Endothelial cell of umbilical vein (primary cell): ENCODE results near the gene CAPN15. TPM values are rescaled to one million over a fixed set of nuclear protein-coding genes. Genes with fewer than 3 reads are reported as not detected.

Source experiments
- BruUV-seq: library from RNA; stranded (reverse); fragments of 400-500 nt; replicated peaks from 2 replicates; lab custom pipeline; 2021; lab: Mats Ljungman, UMichigan
- CTCF ChIA-PET: fragments of 300-600, 350-600 bp; sonication (Branson Sonifier 250); formaldehyde crosslinking; loops from one replicate; lab custom pipeline; 2021; ENCODE audit warnings: antibody characterized with exemption, inconsistent platforms; lab: Charles Lee
- POLR2A ChIA-PET: fragments of 300-600, 350-600 bp; sonication (Branson Sonifier 250); formaldehyde crosslinking; loops from one replicate; lab custom pipeline; 2021; ENCODE audit warnings: antibody characterized with exemption, inconsistent platforms; lab: Charles Lee
- DNase-seq: peaks from one replicate; pipeline ENCODE4 v3.0.0-alpha.2; 2011; ENCODE audit warnings: low read depth, low spot score
- FAIRE-seq: peaks from 2 replicates; lab custom pipeline; 2011; peaks lifted over from hg19 to GRCh38; lab: Jason Lieb, UNC
- H2AFZ ChIP-seq: 2 replicates; pipeline ENCODE4 v1.6.0; 2012; ENCODE audit warnings: low read depth, low read length, control low read depth, inconsistent platforms
- H3K27ac ChIP-seq: 2 replicates; pipeline ENCODE4 v1.5.1; 2011; ENCODE audit warnings: low read depth, mild to moderate bottlenecking, control low read depth, low read length, moderate library complexity; ENCODE audit not compliant: insufficient read depth
- H3K27me3 ChIP-seq, 2 experiments: 2 replicates each; pipeline versions ENCODE4 v1.6.0 to v1.6.1; 2011; ENCODE audit warnings: low read length in 2 of 2, mixed read lengths in 1 of 2; ENCODE audit not compliant: control insufficient read depth in 2 of 2, insufficient read depth in 2 of 2
- H3K36me3 ChIP-seq, 2 experiments: 2 replicates in 1 of 2; 3 replicates in 1 of 2; pipeline ENCODE4 v1.5.1; 2011; ENCODE audit warnings: low read length in 2 of 2, mild to moderate bottlenecking in 1 of 2, moderate library complexity in 1 of 2; ENCODE audit not compliant: control insufficient read depth in 2 of 2, insufficient read depth in 2 of 2; ENCODE audit errors: extremely low read depth in 1 of 2
- H3K4me1 ChIP-seq: 3 replicates; pipeline ENCODE4 v1.5.1; 2011; ENCODE audit warnings: mild to moderate bottlenecking, low read length; ENCODE audit not compliant: control insufficient read depth, insufficient read depth; ENCODE audit errors: extremely low read depth
- H3K4me2 ChIP-seq: 2 replicates; pipeline ENCODE4 v1.6.1; 2011; ENCODE audit warnings: low read length, control low read depth, mixed read lengths; ENCODE audit not compliant: insufficient read depth
- H3K4me3 ChIP-seq, 3 experiments: fragments of 200-600 bp in 1 of 3; sonication (generic), shearing (Covaris generic) in 1 of 3; replicated peaks in 1 of 3; 2 replicates each; pipeline ENCODE4 v1.5.1; 2011 to 2016; ENCODE audit warnings: control low read depth in 3 of 3, low read length in 3 of 3, mild to moderate bottlenecking in 2 of 3, inconsistent platforms in 1 of 3, low read depth in 1 of 3, moderate library complexity in 1 of 3; ENCODE audit not compliant: insufficient read depth in 1 of 3
- H3K79me2 ChIP-seq: 2 replicates; pipeline ENCODE4 v1.6.0; 2012; ENCODE audit warnings: low read length, inconsistent platforms; ENCODE audit not compliant: control insufficient read depth, insufficient read depth
- H3K9ac ChIP-seq: replicated peaks from 2 replicates; pipeline ENCODE3; 2011; ENCODE audit warnings: low read length, control low read depth; ENCODE audit not compliant: insufficient read depth; ENCODE audit errors: extremely low read depth
- H3K9me1 ChIP-seq: replicated peaks from 3 replicates; pipeline ENCODE4 v1.6.0; 2011; ENCODE audit warnings: mild to moderate bottlenecking, low read length; ENCODE audit not compliant: control insufficient read depth, insufficient read depth; ENCODE audit errors: extremely low read depth
- H3K9me3 ChIP-seq: replicated peaks from 2 replicates; pipeline ENCODE4 v1.5.1; 2012; ENCODE audit warnings: low read length, inconsistent platforms; ENCODE audit not compliant: control insufficient read depth, insufficient read depth
- H4K20me1 ChIP-seq: replicated peaks from 2 replicates; pipeline ENCODE3; 2011; ENCODE audit warnings: mild to moderate bottlenecking, low read length; ENCODE audit not compliant: control insufficient read depth, insufficient read depth; ENCODE audit errors: extremely low read depth
- CTCF ChIP-seq, 2 donors: IDR thresholded peaks; 1 replicate in 1 of 2; 2 replicates in 1 of 2; pipeline ENCODE4 v1.5.1; 2011; ENCODE audit warnings: low read length in 2 of 2, mild to moderate bottlenecking in 2 of 2, moderate library complexity in 2 of 2, control low read depth in 1 of 2, inconsistent platforms in 1 of 2, low read depth in 1 of 2; ENCODE audit not compliant: insufficient read depth in 1 of 2; ENCODE audit errors: extremely low read depth in 1 of 2
- EZH2 ChIP-seq: IDR thresholded peaks from 2 replicates; pipeline ENCODE4 v1.6.1; 2012; ENCODE audit warnings: borderline replicate concordance, low read depth, mild to moderate bottlenecking, moderate library complexity, low read length, inconsistent platforms; ENCODE audit not compliant: severe bottlenecking
- FOS ChIP-seq: IDR thresholded peaks from 2 replicates; pipeline ENCODE4 v1.6.1; 2011; ENCODE audit warnings: mild to moderate bottlenecking, low read length, moderate library complexity, borderline replicate concordance; ENCODE audit not compliant: insufficient read depth
- GATA2 ChIP-seq: IDR thresholded peaks from 2 replicates; pipeline ENCODE4 v1.7.0; 2011; ENCODE audit warnings: low read depth, mild to moderate bottlenecking, moderate library complexity, mixed read lengths, low read length; ENCODE audit not compliant: insufficient read length, insufficient read depth
- JUN ChIP-seq: IDR thresholded peaks from 2 replicates; pipeline ENCODE4 v1.6.1; 2011; ENCODE audit warnings: borderline replicate concordance, low read depth; ENCODE audit not compliant: insufficient read length, insufficient read depth
- MAX ChIP-seq: IDR thresholded peaks from 2 replicates; pipeline ENCODE4 v1.6.1; 2011; ENCODE audit not compliant: insufficient read depth, insufficient read length
- MYC ChIP-seq: IDR thresholded peaks from one replicate; pipeline ENCODE4 v1.6.1; 2011; ENCODE audit warnings: mild to moderate bottlenecking, low read depth, low read length
- POLR2A ChIP-seq: IDR thresholded peaks from 2 replicates; pipeline ENCODE4 v1.6.1; 2012; ENCODE audit warnings: low read depth, mild to moderate bottlenecking, control low read depth, low read length
- POLR2AphosphoS5 ChIP-seq: IDR thresholded peaks from 2 replicates; pipeline ENCODE4 v1.6.1; 2012; ENCODE audit warnings: low read depth, mild to moderate bottlenecking, control low read depth, low read length, moderate library complexity; ENCODE audit not compliant: insufficient read depth
- dilution Hi-C: fragments of 300-500 bp; cut with MboI; formaldehyde crosslinking; loops from one replicate; pipeline ENCODE4 v1.15.0; 2019; ENCODE audit warnings: low sequenced_read_pairs; ENCODE audit not compliant: extremely low pct_ligation_motif_present
- intact Hi-C: fragments of 100-400 bp; cut with micrococcal nuclease; formaldehyde crosslinking; loops from one replicate; pipeline ENCODE4 v1.10.0; 2022
- polyA plus RNA-seq, 4 experiments: library from polyadenylated mRNA; depleted of rRNA in 3 of 4; stranded (reverse) in 3 of 4; unstranded in 1 of 4; fragments of >200 nt; gene quantifications; 2 replicates each; pipeline versions ENCODE4 v1.2.1 to v1.2.3, GENCODE V29; 2011 to 2012; ENCODE audit warnings: missing spikeins in 1 of 4
- total RNA-seq: library from RNA; stranded (reverse); gene quantifications from 2 replicates; pipeline ENCODE4 v1.2.3, GENCODE V29; 2021

The CAPN15 gene
- total and polyA plus RNA-seq, 2 donors (not counting 3 experiments of a cell fraction or from before 2014, with no cell fraction given) = 33.9 to 65.0 TPM

GRCh38 chr16:482468-483185 is 44.9 kb upstream of the CAPN15 start:
- Histone ChIP-seq H3K4me3 (no peak overlapping the region), H3K4me1 (peaks cover 2% of the 10 kb centered on the region), H2AFZ (no peak overlapping the region), H3K27ac (no peak overlapping the region), H3K79me2 (no peaks in the 10 kb centered on the region), H3K27me3 (no peaks in the 10 kb centered on the region), H3K9me1 (no peaks in the 10 kb centered on the region), H4K20me1 (no peaks in the 10 kb centered on the region), H3K36me3 (peaks cover 0 to 17% of the 10 kb centered on the region in 2 experiments), H3K9ac (no peak overlapping the region), H3K4me2 (no peak overlapping the region), H3K9me3 (no peaks in the 10 kb centered on the region)
- POLR2A ChIA-PET = no interaction called here
- CTCF ChIA-PET = no interaction called here
- no TSS peak for BruUV-seq
- no peak for DNase-seq
- intact Hi-C loops (no loop called here), dilution Hi-C loops (no loop called here)
- FAIRE-seq = no peak
- TF ChIP-seq FOS (no peak), POLR2A (no peak), CTCF (IDR thresholded peaks at IDR 0.05; ENCODE audit: extremely low read depth in 1 of 2, insufficient read depth in 1 of 2, low read depth in 1 of 2, low read length in 2 of 2) (no peak), EZH2 (no peak), GATA2 (no peak), POLR2AphosphoS5 (no peak), MAX (no peak), MYC (no peak), JUN (no peak)
